GM18951 (cell line): ENCODE results near the gene DLGAP1.

ENCODE experiments used
- POLR2A ChIP-seq: IDR thresholded peaks from 4 replicates; pipeline ENCODE4 v1.6.1; 2011; ENCODE audit warnings: mild to moderate bottlenecking; ENCODE audit not compliant: insufficient read length, insufficient read depth; ENCODE audit errors: extremely low read depth
- in situ Hi-C: fragments of 300-500 bp; cut with MboI; formaldehyde crosslinking; loops from one replicate; pipeline ENCODE4 v1.12.0; 2022; ENCODE audit warnings: low sequenced_read_pairs, mixed read lengths, inconsistent platforms; ENCODE audit not compliant: unreplicated experiment

The DLGAP1 gene

DNA sequence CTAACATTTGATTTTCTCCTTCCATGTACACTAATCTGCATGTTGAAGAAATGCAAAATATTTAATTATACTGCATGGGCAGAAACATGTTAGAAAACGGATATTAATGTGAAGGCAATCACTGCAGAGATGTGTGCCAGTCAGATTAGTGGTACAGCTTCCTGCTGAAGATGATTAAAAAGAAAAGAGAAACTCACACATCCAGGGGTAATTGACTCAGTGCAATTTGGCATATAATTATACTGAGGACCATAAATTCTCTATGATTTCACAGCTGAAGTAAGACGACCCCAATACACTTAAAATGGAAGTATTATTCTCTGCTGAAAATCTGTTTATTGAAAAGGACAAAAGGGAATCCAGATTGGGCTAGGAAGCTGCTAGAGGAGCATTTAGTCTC lies 761.7 kb downstream of the DLGAP1 start:
- in situ Hi-C loops, result no loop called here
- TF ChIP-seq POLR2A, result no peak

GRCh38 chr18:3692691-3693090 lies 762.4 kb downstream of the DLGAP1 start:
- TF ChIP-seq POLR2A, result no peak
- in situ Hi-C loops, result no loop called here

GRCh38 chr18:3692113-3692621 lies 762.9 kb downstream of the DLGAP1 start:
- no peak for TF ChIP-seq POLR2A
- in situ Hi-C loops, result no loop called here

- TF ChIP-seq POLR2A, result no peak
These were observed 763.4 kb downstream of the DLGAP1 start for GRCh38 chr18:3691705-3692104.

GRCh38 chr18:3690764-3691066 lies 764.4 kb downstream of the DLGAP1 start:
- in situ Hi-C loops, result no loop called here
- TF ChIP-seq POLR2A, result no peak

More at GRCh38 chr18:3691705-3692104, 763.4 kb downstream of the DLGAP1 start:
- in situ Hi-C loops, result no loop called here

DNA sequence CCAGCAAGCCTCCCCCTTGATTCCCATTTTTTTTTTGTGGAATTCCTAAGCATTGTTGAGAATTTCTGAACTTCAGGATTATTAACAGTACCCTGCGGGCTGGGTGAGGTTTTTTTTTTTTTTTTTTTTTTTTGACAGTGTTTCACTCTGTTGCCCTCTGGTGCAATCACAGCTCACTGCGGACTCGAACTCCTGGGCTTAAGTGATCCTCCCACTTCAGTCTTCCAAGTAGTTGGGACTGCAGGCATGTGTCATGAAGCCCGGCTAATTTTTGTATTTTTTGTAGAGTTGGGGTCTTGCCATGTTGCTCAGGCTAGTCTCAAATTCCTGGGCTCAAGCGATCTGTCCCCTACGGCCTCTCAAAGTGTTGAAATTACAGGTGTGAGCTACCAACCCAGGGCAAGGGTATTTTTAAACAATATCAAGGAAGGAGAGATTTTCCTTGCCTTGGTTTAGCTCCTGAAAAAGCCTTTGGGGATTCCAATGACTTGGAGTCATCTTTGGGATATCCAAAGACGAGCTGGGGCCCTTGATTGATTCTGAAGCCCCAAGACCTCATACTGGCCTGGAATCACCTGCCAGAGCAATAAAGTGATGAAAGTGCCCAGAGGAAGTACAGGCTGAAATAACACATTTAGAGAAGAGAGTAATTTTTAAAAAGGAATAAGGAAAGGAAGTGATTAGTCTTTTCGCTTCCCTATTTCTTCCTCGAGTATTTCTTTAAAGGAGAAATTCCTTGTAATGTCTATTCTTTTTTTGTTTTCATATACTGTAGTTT lies 764.9 kb downstream of the DLGAP1 start:
- in situ Hi-C loops, result no loop called here
- no peak for TF ChIP-seq POLR2A

GRCh38 chr18:3689091-3689490 lies 766.0 kb downstream of the DLGAP1 start:
- in situ Hi-C loops, result no loop called here

DNA sequence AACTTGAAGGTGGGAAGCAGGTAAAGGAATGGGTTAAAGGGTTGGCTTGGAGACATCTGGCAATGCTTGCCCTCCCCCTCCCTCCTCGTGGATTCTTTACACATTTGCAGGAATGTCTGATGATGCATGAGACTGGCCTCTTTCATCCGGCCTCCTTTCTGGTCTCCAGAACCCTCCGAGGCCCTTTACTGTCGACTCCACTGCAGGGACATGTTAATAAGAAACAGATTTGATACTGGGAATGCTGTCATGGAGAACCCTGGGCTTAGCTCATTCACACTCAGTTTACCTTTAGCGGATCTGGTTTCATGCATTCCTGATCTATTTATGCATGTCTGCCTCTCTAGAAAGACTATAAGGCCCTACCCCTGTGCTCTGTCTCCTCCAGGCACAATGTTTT lies 766.4 kb downstream of the DLGAP1 start:
- TF ChIP-seq POLR2A, result no peak
- in situ Hi-C loops, result no loop called here

More at GRCh38 chr18:3689091-3689490, 766.0 kb downstream of the DLGAP1 start:
- TF ChIP-seq POLR2A, result no peak

DNA sequence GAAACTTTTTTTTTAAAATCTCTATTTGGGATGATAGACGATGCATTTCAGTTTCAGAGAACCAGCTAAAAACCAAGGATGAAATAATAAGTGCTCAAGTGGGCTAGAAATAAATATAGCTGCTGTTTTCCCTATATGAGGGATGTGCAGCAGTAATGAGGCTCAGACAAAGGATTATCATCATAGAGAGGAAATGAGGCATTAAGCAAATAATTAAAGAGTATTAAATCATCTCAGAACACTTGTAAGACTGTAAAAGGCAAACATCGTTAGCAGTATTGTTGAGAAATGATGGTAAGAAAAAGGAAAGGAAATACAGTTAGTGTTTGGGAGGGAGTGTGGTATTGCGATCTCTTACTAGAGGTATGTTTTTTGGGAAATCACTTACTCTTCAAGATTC lies 771.6 kb downstream of the DLGAP1 start:
- in situ Hi-C loops, result no loop called here
- TF ChIP-seq POLR2A, result no peak

DNA sequence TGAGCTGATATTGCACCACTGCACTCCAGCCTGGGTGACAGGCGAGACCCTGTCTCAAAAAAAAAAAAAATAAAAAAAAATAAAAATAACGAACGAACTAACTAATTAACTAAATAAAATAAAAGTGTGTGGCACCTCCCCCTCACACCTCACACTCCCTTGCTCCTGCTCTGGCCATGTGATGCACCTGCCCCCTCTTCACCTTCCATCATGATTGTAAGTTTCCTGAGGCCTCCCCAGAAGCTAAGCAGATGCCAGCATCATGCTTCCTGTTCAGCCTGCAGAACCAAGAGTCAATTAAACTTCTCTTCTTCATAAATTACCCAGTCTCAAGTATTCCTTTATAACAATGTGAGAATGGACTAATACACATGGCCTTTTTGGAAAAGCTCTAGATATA lies 773.0 kb downstream of the DLGAP1 start:
- no peak for TF ChIP-seq POLR2A
- in situ Hi-C loops, result no loop called here

- in situ Hi-C loops, result no loop called here
- TF ChIP-seq POLR2A, result no peak
These were observed 775.9 kb downstream of the DLGAP1 start for GRCh38 chr18:3679241-3679640.

GRCh38 chr18:3675994-3676393 lies 779.1 kb downstream of the DLGAP1 start:
- in situ Hi-C loops, result no loop called here

DNA sequence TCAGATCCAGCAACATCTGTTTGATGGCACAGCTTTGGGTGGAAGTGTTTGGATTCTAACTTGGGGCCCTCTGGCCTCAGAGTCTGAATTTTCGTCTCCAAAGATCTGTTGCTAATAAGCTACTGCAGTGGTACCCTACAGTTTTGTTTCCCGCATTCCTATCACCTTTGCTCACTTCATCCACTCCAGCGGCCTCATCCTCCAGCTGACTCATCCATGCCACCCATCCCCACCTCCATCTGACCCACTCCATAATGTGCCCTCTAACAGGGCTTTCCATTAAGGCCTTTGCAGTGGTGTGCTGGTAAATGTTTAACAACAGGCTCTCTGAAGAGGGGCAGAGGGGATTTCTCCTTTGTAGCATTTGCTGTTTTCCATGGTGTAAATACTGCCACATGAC lies 779.7 kb downstream of the DLGAP1 start:
- TF ChIP-seq POLR2A, result no peak
- in situ Hi-C loops, result no loop called here

More at GRCh38 chr18:3675994-3676393, 779.1 kb downstream of the DLGAP1 start:
- TF ChIP-seq POLR2A, result no peak

- in situ Hi-C loops, result no loop called here
- TF ChIP-seq POLR2A, result no peak
These were observed 783.9 kb downstream of the DLGAP1 start for GRCh38 chr18:3671176-3671575.
